ENCODE results near the gene CDC14B.
"Not testable (repeated sequence)": the region's sequence is repeated elsewhere in the genome, so short reads cannot be mapped to it uniquely, and the experiment has no call there.

CDC14B gene

GRCh38 chr9:96505316-96505991, 114.2 kb downstream of the CDC14B start:
- H3K4me3 ChIP-seq (ENCODE audit: low read depth, low read length) = no peak overlapping the region
- no peak for DNase-seq (ENCODE audit: low read depth)
- in situ Hi-C loops (cut with HindIII; ENCODE audit: low sequenced_read_pairs) = no loop called here
- no peak for TF ChIP-seq CTCF (IDR thresholded peaks at IDR 0.05; ENCODE audit: low read depth, low read length, missing control alignments)

- TF ChIP-seq CTCF (IDR thresholded peaks at IDR 0.05; ENCODE audit: low read depth, low read length, missing control alignments) = no peak
- no peak overlapping the region for H3K4me3 ChIP-seq (ENCODE audit: low read depth, low read length)
- in situ Hi-C loops (cut with HindIII; ENCODE audit: low sequenced_read_pairs) = no loop called here
- no peak for DNase-seq (ENCODE audit: low read depth)
Observed at GRCh38 chr9:96503918-96504317, 115.7 kb downstream of the CDC14B start.

- in situ Hi-C loops (cut with HindIII; ENCODE audit: low sequenced_read_pairs); DNase-seq (ENCODE audit: low read depth); H3K4me3 ChIP-seq (ENCODE audit: low read depth, low read length): not testable (repeated sequence)
Observed at GRCh38 chr9:96503374-96503748, 116.3 kb downstream of the CDC14B start.

GRCh38 chr9:96502539-96503373, 116.9 kb downstream of the CDC14B start:
- no peak overlapping the region for H3K4me3 ChIP-seq (ENCODE audit: low read depth, low read length)
- no peak for TF ChIP-seq CTCF (IDR thresholded peaks at IDR 0.05; ENCODE audit: low read depth, low read length, missing control alignments)
- no peak for DNase-seq (ENCODE audit: low read depth)
- in situ Hi-C loops (cut with HindIII; ENCODE audit: low sequenced_read_pairs) = no loop called here

GRCh38 chr9:96501633-96502538, 117.8 kb downstream of the CDC14B start:
- in situ Hi-C loops (cut with HindIII; ENCODE audit: low sequenced_read_pairs) = no loop called here
- no peak overlapping the region for H3K4me3 ChIP-seq (ENCODE audit: low read depth, low read length)

More at GRCh38 chr9:96501633-96502538, 117.8 kb downstream of the CDC14B start:
- no peak for TF ChIP-seq CTCF (IDR thresholded peaks at IDR 0.05; ENCODE audit: low read depth, low read length, missing control alignments)
- no peak for DNase-seq (ENCODE audit: low read depth)
